NCI-H510A (cell line): ENCODE data around the gene PHLDB1.

Source experiments
- DNase-seq: peaks from one replicate; lab custom pipeline; 2025; lab: John Stamatoyannopoulos, UW

The PHLDB1 gene

GRCh38 chr11:118640332-118641154 is 33.1 kb downstream of the PHLDB1 start:
- peak; percentile 34 for DNase-seq

GRCh38 chr11:118641397-118642019 is 34.1 kb downstream of the PHLDB1 start:
- peak; percentile 90 for DNase-seq

- no peak for DNase-seq
Observed at GRCh38 chr11:118643142-118643994, 36.0 kb downstream of the PHLDB1 start.

GRCh38 chr11:118643995-118644345 is 36.6 kb downstream of the PHLDB1 start:
- DNase-seq = no peak

GRCh38 chr11:118644496-118644895 is 37.1 kb downstream of the PHLDB1 start:
- no peak for DNase-seq

- no peak for DNase-seq
Observed at GRCh38 chr11:118645066-118645715, 37.8 kb downstream of the PHLDB1 start.

- DNase-seq = no peak
Observed at GRCh38 chr11:118646393-118646792, 39.0 kb downstream of the PHLDB1 start.

- no peak for DNase-seq
Observed at GRCh38 chr11:118648291-118648690, 40.9 kb downstream of the PHLDB1 start.

GRCh38 chr11:118649941-118650340 is 42.5 kb downstream of the PHLDB1 start:
- no peak for DNase-seq

GRCh38 chr11:118650366-118650765 is 43.0 kb downstream of the PHLDB1 start:
- no peak for DNase-seq

GRCh38 chr11:118651820-118652219 is 44.4 kb downstream of the PHLDB1 start:
- DNase-seq = no peak

GRCh38 chr11:118652681-118653181 is 45.3 kb downstream of the PHLDB1 start:
- no peak for DNase-seq

GRCh38 chr11:118653684-118654390 is 46.4 kb downstream of the PHLDB1 start:
- no peak for DNase-seq

- DNase-seq = no peak
Observed at GRCh38 chr11:118655486-118656190, 48.2 kb downstream of the PHLDB1 start.

- no peak for DNase-seq
Observed at GRCh38 chr11:118656563-118657165, 49.2 kb downstream of the PHLDB1 start.

- no peak for DNase-seq
Observed at GRCh38 chr11:118657238-118657637, 49.8 kb downstream of the PHLDB1 start.

GRCh38 chr11:118657709-118658428 is 50.5 kb downstream of the PHLDB1 start:
- DNase-seq = no peak

GRCh38 chr11:118658429-118659313 is 51.3 kb downstream of the PHLDB1 start:
- no peak for DNase-seq
